ENCODE results near the gene AGBL4. TPM values are rescaled to one million over a fixed set of nuclear protein-coding genes. Genes with fewer than 3 reads are reported as not detected.
A peak's percentile ranks its signal among the peaks of the same experiment; 100 is the strongest.
"Not testable (repeated sequence)": the region's sequence is repeated elsewhere in the genome, so short reads cannot be mapped to it uniquely, and the experiment has no call there.

Gene AGBL4
- polyA plus RNA-seq, 10 donors: 0.12 to 0.37 (median 0.22) TPM

GRCh38 chr1:49436865-49437264 lies 586.9 kb downstream of the AGBL4 start:
- no peak for DNase-seq

GRCh38 chr1:49435291-49435690 lies 588.5 kb downstream of the AGBL4 start:
- no peak for DNase-seq

GRCh38 chr1:49424782-49425181 lies 599.0 kb downstream of the AGBL4 start:
- no peak for DNase-seq

GRCh38 chr1:49416758-49417157 lies 607.0 kb downstream of the AGBL4 start:
- no peak for DNase-seq

- DNase-seq: no peak
Measured at GRCh38 chr1:49408346-49408745, 615.4 kb downstream of the AGBL4 start.

- no peak for DNase-seq
Measured at GRCh38 chr1:49397086-49397485, 626.7 kb downstream of the AGBL4 start.

- no peak for DNase-seq
Measured at GRCh38 chr1:49394200-49394599, 629.6 kb downstream of the AGBL4 start.

GRCh38 chr1:49389699-49390098 lies 634.1 kb downstream of the AGBL4 start:
- DNase-seq: no peak

- no peak for DNase-seq
Measured at GRCh38 chr1:49364676-49365075, 659.1 kb downstream of the AGBL4 start.

- no peak for DNase-seq
Measured at GRCh38 chr1:49363628-49364027, 660.1 kb downstream of the AGBL4 start.

- DNase-seq: no peak
Measured at GRCh38 chr1:49358036-49358435, 665.7 kb downstream of the AGBL4 start.

GRCh38 chr1:49356594-49356993 lies 667.2 kb downstream of the AGBL4 start:
- no peak for DNase-seq

GRCh38 chr1:49351768-49352167 lies 672.0 kb downstream of the AGBL4 start:
- DNase-seq: peak in 1 of 3 donors; percentile 18

- DNase-seq: no peak
Measured at GRCh38 chr1:49346767-49347349, 676.9 kb downstream of the AGBL4 start.

- no peak for DNase-seq
Measured at GRCh38 chr1:49340576-49340975, 683.2 kb downstream of the AGBL4 start.

GRCh38 chr1:49339043-49339442 lies 684.7 kb downstream of the AGBL4 start:
- DNase-seq: no peak

- DNase-seq: no peak
Measured at GRCh38 chr1:49337251-49337650, 686.5 kb downstream of the AGBL4 start.

- DNase-seq: peak in 1 of 3 donors; percentile 1
Measured at GRCh38 chr1:49333906-49334305, 689.8 kb downstream of the AGBL4 start.

- no peak for DNase-seq
Measured at GRCh38 chr1:49331066-49331852, 692.5 kb downstream of the AGBL4 start.

- no peak for DNase-seq
Measured at GRCh38 chr1:49323925-49324540, 699.7 kb downstream of the AGBL4 start.

GRCh38 chr1:49320493-49320892 lies 703.3 kb downstream of the AGBL4 start:
- DNase-seq: not testable (repeated sequence)

- DNase-seq: no peak
Measured at GRCh38 chr1:49319426-49319963, 704.3 kb downstream of the AGBL4 start.

- no peak for DNase-seq
Measured at GRCh38 chr1:49318218-49318617, 705.5 kb downstream of the AGBL4 start.

All from muscle of back (tissue), 11 donors.